ENCODE measurements around the gene IDH1. TPM values are rescaled to one million over a fixed set of nuclear protein-coding genes. Genes with fewer than 3 reads are reported as not detected.
"Not testable (repeated sequence)": the region's sequence is repeated elsewhere in the genome, so short reads cannot be mapped to it uniquely, and the experiment has no call there.

IDH1 gene
- total RNA-seq, 1 donor from 2014 or later: 87.7 TPM

- Mint-ChIP-seq H3K9me3 (peaks cover 16% of the 10 kb centered on the region), H3K4me3 (no peak overlapping the region), H3K27ac (no peak overlapping the region), H3K27me3 (ENCODE audit: low read depth) (no peaks in the 10 kb centered on the region), H3K4me1 (peaks cover 6% of the 10 kb centered on the region), H3K36me3 (no peaks in the 10 kb centered on the region)
- no peak for TF ChIP-seq CTCF (IDR thresholded peaks at IDR 0.05; ENCODE audit: unreplicated experiment)
- no peak for DNase-seq (ENCODE audit: low spot score in 2 of 2, unreplicated experiment in 2 of 2)
Observed at GRCh38 chr2:208227581-208228232, 27.2 kb downstream of the IDH1 start.

DNA sequence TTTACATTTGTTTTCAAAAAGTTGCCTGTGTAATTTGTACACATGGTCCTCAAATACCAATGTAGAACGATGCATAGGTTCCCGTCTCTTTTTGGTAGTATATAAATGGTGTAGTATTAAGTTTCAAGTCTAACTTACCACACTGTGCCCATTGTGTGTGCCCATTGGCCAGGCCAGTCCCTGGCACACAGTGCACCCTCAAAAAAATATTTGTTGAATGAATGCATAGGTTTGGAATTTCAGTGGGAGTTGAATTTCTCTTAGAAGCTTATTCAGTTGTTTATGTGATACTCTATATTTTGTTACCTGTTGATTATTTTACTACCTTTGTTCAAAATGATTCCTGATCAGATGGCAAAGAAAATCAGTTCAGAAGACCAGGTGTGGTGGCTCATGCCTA lies 30.1 kb downstream of the IDH1 start:
- Mint-ChIP-seq H3K4me3 (no peak overlapping the region), H3K27me3 (ENCODE audit: low read depth) (no peaks in the 10 kb centered on the region), H3K27ac (no peak overlapping the region), H3K36me3 (no peaks in the 10 kb centered on the region), H3K9me3 (peaks cover 5% of the 10 kb centered on the region), H3K4me1 (peaks cover 6% of the 10 kb centered on the region)
- no peak for TF ChIP-seq CTCF (IDR thresholded peaks at IDR 0.05; ENCODE audit: unreplicated experiment)
- DNase-seq (ENCODE audit: low spot score in 2 of 2, unreplicated experiment in 2 of 2): no peak

GRCh38 chr2:208222351-208222750 lies 32.5 kb downstream of the IDH1 start:
- Mint-ChIP-seq H3K36me3 (no peaks in the 10 kb centered on the region), H3K4me3 (no peak overlapping the region), H3K27me3 (ENCODE audit: low read depth) (no peaks in the 10 kb centered on the region), H3K4me1 (no peaks in the 10 kb centered on the region), H3K9me3 (peaks cover 5% of the 10 kb centered on the region), H3K27ac (no peak overlapping the region)
- no peak for DNase-seq (ENCODE audit: low spot score in 2 of 2, unreplicated experiment in 2 of 2)
- TF ChIP-seq CTCF (IDR thresholded peaks at IDR 0.05; ENCODE audit: unreplicated experiment): no peak

GRCh38 chr2:208221873-208222272 lies 33.0 kb downstream of the IDH1 start:
- not testable (repeated sequence) for H3K36me3 Mint-ChIP-seq; H3K27ac Mint-ChIP-seq; DNase-seq (ENCODE audit: low spot score in 2 of 2, unreplicated experiment in 2 of 2); H3K9me3 Mint-ChIP-seq; H3K4me3 Mint-ChIP-seq; H3K27me3 Mint-ChIP-seq (ENCODE audit: low read depth); H3K4me1 Mint-ChIP-seq

DNA sequence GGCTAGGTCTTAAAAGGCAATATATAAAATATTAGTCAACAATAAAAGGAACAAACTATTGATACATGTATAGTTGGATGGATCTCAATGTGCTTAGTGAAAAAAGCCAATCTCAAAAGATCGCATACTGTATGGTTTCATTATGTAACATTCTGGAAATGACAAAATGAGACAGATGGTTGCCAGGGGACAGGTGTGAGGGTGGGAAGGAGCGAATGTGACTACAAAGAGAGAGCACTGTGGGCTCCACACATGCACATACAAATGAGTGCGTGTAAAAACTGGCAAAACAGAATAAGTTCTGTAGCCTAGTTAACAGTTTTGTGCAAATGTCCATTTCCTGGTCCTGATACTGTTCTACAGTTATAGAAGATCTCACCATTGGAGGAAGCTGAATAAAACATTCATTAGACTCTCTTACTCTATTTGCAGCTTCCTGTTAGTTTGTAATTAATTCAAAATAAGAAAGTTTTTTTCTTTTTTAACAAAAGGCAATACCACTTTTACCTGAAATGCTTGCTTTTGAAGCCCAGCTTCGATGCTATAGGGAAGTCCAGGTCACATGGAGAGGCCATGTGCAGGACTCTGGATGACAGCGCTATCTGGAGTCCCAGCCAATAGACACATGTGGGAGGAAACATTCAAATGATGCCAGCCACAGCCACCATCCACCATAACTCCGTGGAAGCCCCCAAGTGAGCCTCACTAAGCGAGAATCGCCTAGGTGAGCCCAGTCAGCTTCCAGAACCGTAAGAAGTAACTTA lies 44.0 kb downstream of the IDH1 start:
- Mint-ChIP-seq H3K27me3 (ENCODE audit: low read depth) (no peaks in the 10 kb centered on the region), H3K36me3 (no peaks in the 10 kb centered on the region), H3K4me1 (no peaks in the 10 kb centered on the region), H3K9me3 (no peaks in the 10 kb centered on the region), H3K27ac (no peak overlapping the region), H3K4me3 (no peak overlapping the region)
- DNase-seq (ENCODE audit: low spot score in 2 of 2, unreplicated experiment in 2 of 2): no peak
- TF ChIP-seq CTCF (IDR thresholded peaks at IDR 0.05; ENCODE audit: unreplicated experiment): no peak

DNA sequence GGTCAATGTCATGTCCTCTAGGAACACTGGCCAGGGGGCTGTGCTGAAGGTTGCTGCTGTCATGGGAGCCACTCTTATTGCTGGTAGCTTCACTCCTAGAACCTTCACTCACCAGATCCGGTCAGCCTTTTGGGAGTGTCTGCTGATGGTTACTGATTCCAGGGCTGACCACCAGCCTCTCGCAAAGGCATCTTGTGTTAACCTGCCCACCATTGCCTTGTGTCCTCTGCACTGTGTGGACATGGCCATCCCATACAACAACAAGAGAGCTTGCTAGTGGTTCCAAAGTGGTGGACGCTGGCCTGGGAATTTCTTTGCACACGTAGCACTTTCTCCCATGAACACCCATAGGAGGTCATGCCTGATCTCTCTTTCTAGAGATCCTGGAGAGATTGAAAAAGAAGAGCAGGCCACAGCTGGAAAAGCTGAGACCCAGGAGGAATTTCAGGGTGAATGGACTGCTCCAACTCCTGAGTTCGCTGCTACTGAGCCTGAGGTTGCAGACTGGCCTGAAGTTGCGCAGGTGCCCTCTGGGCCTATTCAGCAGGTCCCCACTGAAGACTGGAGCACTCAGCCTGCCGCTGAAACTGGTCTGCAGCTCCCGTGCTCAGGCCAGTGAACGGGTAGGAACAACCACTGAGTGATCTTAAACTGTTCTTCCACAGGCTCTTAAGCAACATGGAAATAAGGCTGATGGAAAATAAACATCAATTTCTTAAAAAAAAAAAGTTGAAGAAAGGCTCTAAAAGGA lies 46.4 kb downstream of the IDH1 start:
- TF ChIP-seq CTCF (IDR thresholded peaks at IDR 0.05; ENCODE audit: unreplicated experiment): no peak

More for the DNA sequence above, 46.4 kb downstream of the IDH1 start:
- no peaks in the 10 kb centered on the region for H3K9me3 Mint-ChIP-seq
- H3K27me3 Mint-ChIP-seq (ENCODE audit: low read depth): no peaks in the 10 kb centered on the region
- no peaks in the 10 kb centered on the region for H3K36me3 Mint-ChIP-seq
- H3K4me1 Mint-ChIP-seq: peaks cover 4% of the 10 kb centered on the region
- DNase-seq (ENCODE audit: low spot score in 2 of 2, unreplicated experiment in 2 of 2): no peak
- no peak overlapping the region for H3K27ac Mint-ChIP-seq
- H3K4me3 Mint-ChIP-seq: no peak overlapping the region

Measured in mesothelial cell of epicardium (in vitro differentiated cells).